ENCODE results near the gene HAPLN2. TPM values are rescaled to one million over a fixed set of nuclear protein-coding genes. Genes with fewer than 3 reads are reported as not detected.
"Not testable (repeated sequence)": the region's sequence is repeated elsewhere in the genome, so short reads cannot be mapped to it uniquely, and the experiment has no call there.

The HAPLN2 gene
- total RNA-seq, 1 donor from 2014 or later: 0.20 TPM

DNA sequence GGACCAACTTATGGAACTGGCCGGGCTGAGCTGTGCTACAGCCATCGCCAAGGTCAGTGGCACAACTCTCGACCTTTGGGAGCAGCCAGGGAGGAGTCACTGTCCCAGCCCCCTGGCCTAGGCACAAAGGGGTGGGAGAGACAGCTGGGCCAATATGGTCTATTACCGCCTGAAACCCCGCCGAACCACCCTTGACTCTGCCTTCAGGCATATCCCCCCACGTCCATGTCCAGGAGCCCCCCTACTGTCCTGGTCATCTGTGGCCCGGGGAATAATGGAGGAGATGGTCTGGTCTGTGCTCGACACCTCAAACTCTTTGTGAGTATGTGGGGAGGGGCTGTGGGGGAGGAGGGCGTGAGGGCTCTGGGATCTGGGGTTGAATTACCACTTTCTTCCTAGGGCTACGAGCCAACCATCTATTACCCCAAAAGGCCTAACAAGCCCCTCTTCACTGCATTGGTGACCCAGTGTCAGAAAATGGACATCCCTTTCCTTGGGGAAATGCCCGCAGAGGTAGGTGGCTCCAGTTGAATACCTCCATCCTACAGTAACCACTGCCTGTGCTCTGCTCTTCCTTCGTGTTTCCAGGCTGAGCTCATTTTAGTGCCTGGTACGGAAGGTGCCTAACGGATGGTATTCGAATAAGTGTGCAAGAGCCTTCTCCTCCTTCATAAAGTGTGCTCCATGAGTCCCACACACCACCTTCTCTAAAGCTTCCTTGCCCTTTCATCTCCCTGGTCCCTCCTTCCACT, 26.9 kb upstream of the HAPLN2 start:
- DNase-seq: no peak

- DNase-seq: no peak
Observed at GRCh38 chr1:156592910-156593660, 26.1 kb upstream of the HAPLN2 start.

DNA sequence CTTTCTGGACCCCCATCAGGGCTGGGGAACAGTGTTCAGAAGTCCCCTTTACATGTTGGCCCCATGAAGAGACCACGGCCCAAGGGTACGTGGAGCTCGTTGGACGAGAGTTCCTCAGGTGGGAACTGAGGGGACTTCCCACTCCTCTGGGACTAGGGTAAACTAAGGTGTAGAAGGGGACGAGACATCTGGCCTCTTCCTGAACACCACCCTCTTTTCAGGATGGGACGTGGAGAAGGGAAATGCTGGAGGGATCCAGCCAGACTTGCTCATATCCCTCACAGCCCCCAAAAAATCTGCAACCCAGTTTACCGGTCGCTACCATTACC, 25.6 kb upstream of the HAPLN2 start:
- no peak for DNase-seq

DNA sequence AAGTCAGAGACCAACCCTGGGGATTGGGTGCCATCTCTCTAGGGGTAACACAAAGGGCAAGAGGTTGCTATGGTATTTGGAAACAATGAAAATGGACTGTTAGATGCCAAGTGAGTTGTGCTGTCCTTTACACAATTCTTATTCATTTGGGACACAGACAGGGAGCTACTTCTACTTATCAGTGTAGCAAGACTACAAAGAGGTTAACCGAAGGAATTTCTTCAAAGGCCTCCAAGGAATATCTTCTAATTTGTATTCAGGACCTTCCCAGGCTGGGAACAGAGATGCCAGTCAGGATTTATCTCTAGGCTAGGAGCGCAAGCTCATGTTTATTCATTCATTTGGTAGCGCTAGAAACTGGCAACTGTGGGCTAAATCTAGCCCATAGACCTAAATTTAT, 25.0 kb upstream of the HAPLN2 start:
- DNase-seq: no peak

GRCh38 chr1:156595016-156595415, 24.2 kb upstream of the HAPLN2 start:
- DNase-seq: no peak

- DNase-seq: no peak
Observed at GRCh38 chr1:156596426-156596825, 22.8 kb upstream of the HAPLN2 start.

DNA sequence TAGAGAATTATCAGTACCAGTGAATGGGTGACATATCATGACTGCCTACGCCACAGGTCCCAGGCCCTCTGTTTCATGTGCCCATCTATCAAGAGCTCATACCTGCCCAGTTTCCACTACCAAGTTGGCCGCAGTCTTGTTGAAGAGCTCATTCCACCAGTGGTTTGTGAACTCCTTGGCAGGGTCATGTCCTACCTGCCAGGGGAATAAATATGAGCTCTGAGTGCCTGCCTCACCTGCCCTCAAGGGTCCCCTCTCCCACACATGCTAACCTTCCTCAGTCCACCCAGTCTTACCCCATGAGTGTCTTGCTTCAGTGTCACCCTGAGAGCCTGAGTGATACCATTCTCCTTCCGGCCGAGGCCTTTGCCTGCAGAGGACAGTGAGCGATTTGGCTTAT, 21.1 kb upstream of the HAPLN2 start:
- no peak for DNase-seq

DNA sequence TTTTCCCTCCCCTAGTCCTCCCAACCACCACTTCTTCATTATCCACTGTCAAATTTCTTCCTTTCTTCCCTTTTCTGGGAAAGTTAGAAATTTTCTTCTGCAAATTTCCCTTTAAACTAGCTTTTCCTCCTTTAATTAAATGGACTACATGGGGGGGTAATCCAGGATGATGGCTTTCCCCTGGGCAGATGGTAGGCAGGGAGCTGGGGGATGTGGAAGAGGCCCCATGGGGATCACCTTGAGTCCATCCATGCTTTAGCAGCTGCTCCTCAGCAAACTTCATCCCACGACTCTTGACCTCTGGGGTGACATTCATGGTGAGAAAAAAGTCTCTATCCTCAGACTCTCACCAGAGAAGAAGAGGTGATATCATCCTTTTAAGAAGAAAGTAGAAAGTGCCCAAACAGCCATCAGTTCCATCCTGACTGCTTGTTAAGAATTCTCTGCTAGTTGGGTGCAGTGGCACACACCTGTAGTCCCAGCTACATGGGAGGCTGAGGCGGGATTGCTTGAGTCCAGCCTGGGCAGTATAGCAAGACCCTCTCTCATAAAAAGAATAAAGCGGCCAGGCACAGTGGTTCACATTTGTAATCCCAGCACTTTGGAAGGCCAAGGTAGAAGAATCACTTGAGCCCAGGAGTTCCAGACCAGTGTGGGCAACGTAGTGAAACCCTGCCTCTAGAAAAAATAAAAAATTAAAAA, 20.3 kb upstream of the HAPLN2 start:
- no peak for DNase-seq

DNA sequence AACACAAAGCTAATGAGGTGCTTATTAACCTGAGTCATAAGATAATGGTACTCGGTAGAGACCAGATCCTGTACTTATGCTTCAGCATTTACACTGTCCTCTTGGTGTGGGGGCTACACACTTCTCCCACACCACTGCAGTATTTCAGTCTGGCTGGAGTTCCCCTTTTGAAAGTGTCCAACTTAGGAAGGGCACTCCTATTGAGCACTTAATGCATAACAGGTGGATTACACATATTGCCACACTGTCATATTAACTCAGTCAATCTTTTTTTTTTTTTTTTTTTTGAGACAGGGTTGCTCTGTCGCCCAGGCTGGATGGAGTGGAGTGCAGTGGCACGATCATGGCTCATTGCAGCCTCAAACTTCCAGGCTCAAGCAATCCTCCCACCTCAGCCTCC, 19.4 kb upstream of the HAPLN2 start:
- no peak for DNase-seq

GRCh38 chr1:156600733-156601121, 18.5 kb upstream of the HAPLN2 start:
- no peak for DNase-seq

DNA sequence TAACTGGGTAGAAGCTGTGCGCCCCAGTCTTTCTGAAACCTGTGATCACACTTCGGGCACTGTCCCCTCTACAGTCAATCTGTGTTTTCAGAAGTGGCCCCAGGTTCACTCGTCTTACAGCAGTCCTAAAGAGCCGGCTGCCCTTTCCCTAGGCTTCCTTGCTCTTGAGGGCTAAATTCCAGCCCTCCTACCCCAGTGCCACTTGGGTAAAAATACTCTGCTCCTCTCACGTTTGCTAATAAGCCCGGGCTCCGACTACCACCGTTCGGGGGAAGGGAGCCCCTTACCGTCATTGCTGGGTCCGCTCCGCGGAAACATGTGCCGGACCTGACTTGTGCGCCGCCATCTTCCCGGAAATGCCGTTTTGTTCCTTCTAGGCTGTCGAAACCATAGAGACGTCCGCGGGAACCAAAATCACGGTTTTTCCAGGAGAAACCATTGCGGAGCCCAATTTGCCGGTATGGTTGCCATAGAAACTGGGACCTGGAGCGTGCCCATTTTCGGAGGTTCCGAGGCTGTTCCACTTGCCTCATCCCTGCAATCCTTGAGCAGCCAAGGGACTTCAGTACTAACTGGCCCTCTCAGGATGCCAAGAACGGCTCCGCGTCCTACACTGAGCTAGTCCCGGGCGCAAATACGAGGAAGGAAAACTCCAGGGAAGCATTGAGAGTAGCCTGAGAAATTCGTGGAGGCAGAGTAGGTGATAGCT, 17.9 kb upstream of the HAPLN2 start, which contains the start of gene GPATCH4:
Gene GPATCH4 (minus strand): TSS at position 358 of the 709 bp plus-strand sequence.
- peak; percentile 75 for DNase-seq

DNA sequence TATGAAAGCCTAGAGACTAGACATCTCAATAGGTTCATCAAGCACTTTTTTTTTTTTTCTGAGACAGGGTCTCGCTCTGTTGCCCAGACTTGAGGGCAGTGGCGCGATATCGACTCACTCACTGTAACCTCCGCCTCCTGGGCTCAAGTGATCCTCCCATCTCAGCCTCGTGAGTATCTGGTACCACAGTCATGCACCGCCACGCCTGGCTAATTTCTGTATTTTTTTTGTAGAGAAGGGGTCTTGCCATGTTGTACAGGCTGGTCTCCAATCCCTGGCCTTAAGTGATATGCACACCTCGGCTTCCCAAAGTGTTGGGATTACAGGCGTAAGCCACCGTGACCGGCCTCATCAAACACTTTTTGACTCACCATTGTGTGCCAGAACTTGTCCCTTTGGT, 17.3 kb upstream of the HAPLN2 start:
- no peak for DNase-seq

- DNase-seq: no peak
Observed at GRCh38 chr1:156602557-156602993, 16.6 kb upstream of the HAPLN2 start.

DNA sequence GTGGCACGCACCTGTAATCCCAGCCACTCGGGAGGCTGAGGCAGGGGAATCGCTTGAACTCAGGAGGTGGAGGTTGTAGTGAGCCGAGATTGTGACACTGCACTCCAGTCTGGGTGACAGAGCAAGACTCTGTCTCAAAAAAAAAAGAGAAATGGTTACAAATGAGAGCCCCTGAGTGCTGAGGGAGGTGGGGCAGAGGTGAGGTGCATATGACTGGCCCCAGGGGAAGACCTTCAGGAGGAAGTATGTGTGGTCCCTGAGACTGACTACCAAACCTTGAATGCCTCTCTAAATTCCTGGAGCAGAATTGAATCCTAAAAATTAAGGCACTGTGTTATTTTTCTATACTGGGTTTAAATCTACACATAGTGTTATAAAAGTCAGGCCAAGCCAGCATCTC, 11.9 kb upstream of the HAPLN2 start:
- not testable (repeated sequence) for DNase-seq

DNA sequence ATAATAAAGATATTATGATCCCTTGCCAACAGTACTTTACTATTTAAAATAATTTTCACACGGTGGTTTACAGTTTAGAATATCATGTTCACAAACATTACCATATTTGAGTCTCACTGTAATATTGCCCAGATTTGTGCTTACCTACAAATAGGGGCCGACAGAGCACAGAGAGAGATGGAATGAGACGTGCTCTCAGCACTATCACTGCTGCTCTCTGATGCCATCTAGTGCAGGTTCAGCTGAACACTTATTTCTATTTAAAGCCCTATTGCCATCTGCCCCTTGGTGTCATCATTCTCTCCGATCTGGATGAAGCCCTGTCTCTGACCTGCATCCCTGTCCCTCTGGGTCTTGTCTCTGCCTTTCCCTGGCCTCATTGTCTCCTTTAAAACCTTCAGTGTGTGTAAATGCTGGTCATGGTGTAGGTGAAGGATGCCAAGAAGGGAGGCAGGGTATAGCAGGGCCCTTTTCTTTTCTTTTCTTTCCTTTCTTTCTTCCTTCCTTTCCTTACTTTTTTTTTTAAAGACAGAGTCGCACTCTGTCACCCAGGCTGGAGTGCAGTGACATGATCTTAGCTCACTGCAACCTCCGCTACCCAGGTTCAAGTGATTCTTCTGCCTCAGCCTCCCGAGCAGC, 11.1 kb upstream of the HAPLN2 start:
- DNase-seq: peak; percentile 30

DNA sequence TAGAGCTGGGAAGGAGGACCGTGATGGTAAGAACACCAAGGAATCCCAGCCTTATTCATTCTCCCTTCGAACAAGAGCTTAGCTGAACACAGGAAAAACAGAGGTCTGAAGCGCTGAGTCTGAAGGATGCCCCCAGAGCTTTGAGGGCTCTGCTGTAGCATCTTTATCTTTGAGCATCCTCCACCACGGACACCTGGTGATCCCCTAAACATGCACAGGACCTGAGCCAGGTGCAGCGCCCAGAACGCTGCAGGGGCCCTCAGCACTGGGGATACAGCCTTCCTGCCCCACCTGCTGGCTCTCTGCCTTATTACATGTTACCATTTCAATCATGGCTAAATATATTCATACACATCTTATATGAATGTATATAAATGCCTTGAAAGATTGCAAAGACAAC, 10.2 kb upstream of the HAPLN2 start:
- no peak for DNase-seq

- DNase-seq: not testable (repeated sequence)
Observed at GRCh38 chr1:156610072-156610471, 9.1 kb upstream of the HAPLN2 start.

DNA sequence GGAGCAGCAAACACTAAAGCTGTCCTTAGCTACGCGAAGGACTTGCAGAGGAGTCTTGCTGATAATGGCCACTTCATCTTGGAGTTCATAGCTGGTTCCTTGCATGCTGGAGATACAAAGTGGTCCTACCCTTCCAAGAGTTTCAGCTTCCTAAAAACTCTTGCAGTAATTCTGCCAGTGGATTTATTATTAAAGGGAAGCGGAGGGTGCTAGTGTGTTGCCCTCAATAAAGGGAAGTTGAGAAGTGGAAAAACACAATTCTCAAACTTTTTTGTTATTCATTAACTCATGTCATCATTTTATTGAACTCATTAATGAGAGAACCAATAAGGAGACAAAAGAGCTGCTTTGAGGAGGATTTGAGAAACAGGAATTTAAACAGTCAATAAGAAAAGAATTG, 6.5 kb upstream of the HAPLN2 start:
- DNase-seq: no peak

GRCh38 chr1:156615946-156616345, 3.3 kb upstream of the HAPLN2 start:
- DNase-seq: no peak

DNA sequence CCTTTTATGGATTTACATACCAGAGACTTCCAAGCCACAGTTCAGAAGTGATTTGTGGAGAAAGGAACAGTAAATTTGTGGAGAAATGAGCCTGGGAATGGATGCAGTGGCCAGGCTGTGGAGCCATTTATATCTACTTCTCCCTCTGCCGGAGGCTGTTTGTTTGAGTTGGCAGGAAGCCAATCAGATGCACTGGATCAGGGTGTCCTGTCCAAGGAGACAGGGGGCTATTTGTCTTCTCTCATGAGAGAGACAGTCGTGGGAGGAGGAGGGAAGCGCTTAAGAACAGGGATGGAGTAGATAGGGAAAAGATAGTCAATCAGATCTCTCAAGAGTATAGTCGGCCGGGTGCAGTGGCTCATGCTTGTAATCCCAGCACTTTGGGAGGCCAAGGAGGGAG, 2.8 kb upstream of the HAPLN2 start:
- DNase-seq: no peak

GRCh38 chr1:156619582-156619955, 354 bp downstream of the HAPLN2 start:
- no peak for DNase-seq

Data from skin of body (tissue), 2 donors.